H54 (cell line): ENCODE data around the gene NFKBIE.

ENCODE experiments used
- DNase-seq: peaks from one replicate; pipeline ENCODE4 v3.0.0; 2011; ENCODE audit warnings: low spot score, mixed read lengths; ENCODE audit not compliant: insufficient read length
- FAIRE-seq: peaks from 3 replicates; lab custom pipeline; 2011; peaks lifted over from hg19 to GRCh38; lab: Jason Lieb, UNC
- POLR2A ChIP-seq: IDR thresholded peaks from 2 replicates; pipeline ENCODE4 v1.6.1; 2011; ENCODE audit warnings: low read depth, mild to moderate bottlenecking, low read length

Gene NFKBIE

GRCh38 chr6:44302856-44303255 is 37.5 kb upstream of the NFKBIE start:
- no peak for DNase-seq
- no peak for TF ChIP-seq POLR2A
- FAIRE-seq = no peak

- FAIRE-seq (no peak), DNase-seq (no peak)
- no peak for TF ChIP-seq POLR2A
Measured at GRCh38 chr6:44301782-44302564, 36.6 kb upstream of the NFKBIE start.

DNA sequence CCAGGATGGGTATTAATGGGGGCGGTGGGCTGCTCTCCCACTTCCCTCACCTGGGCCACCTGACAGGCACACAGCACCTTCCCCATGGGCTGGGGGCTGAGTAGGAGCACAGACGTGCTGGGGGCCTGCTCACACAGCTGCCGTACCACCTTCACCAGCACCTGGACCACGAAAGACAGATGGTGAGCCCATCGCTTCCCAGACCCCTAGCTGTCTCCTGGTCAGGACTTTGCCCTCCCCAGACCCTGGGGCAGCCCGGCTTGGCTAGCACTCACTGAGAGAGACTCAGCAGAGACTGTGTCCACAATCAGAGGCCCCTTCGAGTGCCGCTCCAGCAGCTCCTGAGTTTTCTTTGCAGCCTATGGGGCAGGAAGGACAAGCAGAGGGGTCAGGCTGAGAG is 35.8 kb upstream of the NFKBIE start:
- DNase-seq (no peak), FAIRE-seq (no peak)
- TF ChIP-seq POLR2A = no peak

DNA sequence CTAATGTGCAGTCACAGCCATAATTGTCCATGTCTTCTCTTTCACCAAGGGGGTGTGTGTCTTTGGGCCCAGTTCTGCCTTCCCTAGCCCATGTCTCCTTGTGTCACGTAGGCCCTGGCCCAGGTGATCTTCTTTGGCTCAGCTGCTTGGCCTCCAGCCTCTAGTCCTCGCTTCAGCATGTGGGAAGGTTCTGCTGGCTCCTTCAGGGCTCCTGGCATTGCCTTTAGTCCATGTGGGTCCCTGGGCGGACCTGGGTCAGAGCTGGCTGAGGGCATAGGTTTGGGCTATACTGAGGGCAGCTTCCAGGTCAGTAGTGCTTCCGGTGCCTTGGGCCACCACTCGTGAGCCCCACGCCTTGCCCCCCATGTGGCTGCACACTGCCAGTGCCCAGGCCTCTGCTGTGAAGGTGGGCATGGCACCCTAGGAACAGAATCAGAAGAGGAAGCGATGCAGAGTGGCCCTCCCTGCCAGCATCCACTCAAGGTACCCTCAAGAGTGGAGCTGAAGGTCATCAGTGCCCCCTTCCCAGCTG is 35.0 kb upstream of the NFKBIE start:
- no peak for TF ChIP-seq POLR2A
- FAIRE-seq (no peak), DNase-seq (no peak)

GRCh38 chr6:44298864-44299263 is 33.5 kb upstream of the NFKBIE start:
- FAIRE-seq = no peak
- no peak for DNase-seq
- TF ChIP-seq POLR2A = no peak

DNA sequence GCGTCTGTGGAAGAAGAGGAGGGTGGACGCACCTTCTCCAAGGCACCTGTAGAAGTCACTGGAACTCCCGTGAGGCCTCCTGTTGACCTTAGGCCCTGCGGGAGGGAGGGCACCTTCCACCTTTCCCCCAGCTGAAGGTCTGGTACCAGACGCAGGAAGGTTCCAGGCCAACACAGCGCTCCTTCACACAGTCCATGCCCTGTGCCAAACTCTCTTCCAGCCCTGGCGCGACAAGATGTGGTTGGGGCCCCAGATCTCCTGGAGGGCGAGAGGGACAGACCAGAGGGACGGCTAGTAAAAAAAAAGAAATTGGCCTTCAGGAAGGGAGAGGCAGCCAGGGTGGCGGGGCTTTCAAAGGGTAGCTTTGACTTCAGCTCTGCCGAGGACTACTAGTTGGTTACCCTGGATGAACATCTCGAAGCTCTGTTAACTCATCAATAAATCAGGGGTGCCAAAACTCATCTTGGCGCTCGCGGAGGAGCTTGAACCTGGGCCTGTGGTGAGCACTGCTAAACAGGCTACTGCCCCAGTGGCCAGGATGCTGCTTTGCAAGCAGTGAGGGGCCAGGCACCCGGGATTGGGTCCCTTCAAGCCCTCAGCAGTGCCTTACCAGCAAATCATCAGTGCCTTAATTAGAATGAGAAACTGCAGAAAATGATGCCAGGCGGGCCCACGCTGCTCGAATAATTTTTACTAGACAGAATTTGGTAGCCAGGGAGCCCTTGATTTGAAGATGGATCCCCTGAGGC is 32.9 kb upstream of the NFKBIE start:
- DNase-seq (no peak), FAIRE-seq (no peak)
- TF ChIP-seq POLR2A = no peak

DNA sequence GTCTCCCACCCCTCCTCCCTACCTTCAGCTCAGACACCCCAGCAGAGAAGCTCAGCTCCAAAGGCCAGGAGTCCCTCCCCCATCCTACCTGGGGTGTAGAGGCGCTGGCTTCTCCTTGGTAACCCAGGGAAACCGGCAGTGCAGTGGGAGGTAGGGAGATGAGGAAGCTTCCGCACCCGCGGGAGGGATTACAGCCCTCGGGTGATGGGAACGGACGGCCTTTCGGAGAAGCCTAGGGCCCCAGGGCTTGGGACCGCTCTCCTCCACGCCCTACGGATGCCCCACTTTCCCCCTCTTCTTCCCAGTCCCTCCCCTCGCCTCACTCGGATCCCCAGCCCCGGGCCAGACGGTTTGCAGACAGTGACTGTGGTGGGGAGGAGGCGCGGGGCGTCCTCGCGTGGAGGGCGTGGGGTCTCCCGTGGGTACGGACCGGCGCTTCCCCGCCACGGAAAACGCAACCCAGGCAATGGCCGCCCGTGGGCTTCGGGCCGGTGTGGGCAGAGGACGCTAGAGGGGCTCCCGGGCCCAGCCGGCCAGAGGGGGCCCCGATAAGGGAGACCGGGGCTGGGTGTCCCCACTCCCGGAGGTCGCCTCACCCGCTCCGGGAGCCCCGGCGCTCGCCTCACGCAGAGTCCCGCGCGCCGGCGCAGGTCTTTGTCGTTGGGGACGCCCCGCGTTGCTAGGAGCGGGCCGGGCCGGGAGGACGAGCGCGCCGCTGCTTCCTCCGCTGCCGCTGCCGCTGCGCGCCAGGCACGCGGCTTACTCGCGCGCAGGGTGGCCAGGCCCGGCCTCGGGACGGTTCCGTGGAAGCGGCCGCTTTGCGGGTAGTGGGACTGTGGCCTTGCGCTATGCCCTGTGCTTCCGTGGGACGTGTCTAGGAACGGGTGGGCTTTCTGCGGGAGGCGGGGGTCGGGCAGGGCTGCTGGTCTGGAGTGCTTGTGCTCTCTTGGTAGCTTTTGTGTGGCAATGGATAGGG is 32.0 kb upstream of the NFKBIE start:
- TF ChIP-seq POLR2A = no peak
- FAIRE-seq = no peak
- no peak for DNase-seq

GRCh38 chr6:44294832-44295791 is 29.8 kb upstream of the NFKBIE start:
- no peak for TF ChIP-seq POLR2A
- no peak for FAIRE-seq
- DNase-seq = no peak

DNA sequence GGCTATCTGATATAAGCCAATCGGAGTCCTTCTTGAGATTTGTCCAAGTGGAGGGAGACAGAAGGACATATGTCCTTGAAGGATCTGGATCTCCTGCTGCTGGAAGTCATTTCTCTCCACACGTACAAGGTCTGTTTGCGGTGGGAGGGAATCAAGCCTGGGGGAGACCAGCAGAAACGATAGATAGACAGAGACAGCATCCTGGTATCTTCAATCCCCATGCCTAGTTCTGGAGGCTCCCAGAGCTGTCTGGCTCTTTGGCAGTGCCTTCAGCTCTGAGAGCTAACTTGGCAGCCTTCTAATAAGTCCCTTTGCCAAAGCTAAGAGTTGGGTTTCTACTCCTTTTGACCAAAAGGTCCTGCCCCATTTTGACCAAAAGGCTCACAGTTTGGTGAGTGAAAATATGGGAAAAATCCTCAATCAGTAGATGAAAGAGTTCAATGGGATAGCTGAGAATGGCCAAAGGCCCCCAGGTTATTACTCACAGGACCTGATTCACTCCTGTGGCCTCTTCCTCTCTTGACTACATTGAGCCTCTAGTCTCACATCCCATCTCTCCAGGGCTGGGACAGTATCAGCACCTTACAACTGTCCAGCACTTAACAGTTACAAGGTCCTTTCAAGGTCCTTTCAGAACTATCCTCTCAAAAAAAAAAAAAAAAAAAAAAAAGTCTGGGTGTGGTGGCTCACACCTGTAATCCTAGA is 27.5 kb upstream of the NFKBIE start:
- no peak for DNase-seq
- TF ChIP-seq POLR2A = no peak
- no peak for FAIRE-seq

DNA sequence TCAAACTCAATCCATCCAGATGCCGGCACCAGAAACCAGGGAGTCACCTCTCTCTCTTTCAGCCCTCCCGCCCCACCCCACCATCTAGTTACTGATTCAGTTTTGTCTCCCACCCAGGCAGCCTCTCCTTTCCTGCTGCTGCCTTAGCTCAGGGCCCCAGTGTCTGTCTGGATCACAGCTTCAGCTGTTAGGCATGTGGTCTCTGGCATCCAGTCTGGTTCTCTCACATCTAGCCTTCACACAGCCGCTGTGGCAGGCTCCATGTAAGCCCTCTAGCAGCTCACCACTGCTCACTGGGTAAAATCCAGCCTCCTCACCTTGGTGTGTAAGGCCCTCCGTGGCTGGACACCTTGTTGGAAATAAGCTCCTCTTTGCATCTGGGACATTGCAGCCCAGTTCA is 26.5 kb upstream of the NFKBIE start:
- DNase-seq (no peak), FAIRE-seq (no peak)
- TF ChIP-seq POLR2A = no peak

GRCh38 chr6:44289726-44290260 is 24.4 kb upstream of the NFKBIE start:
- FAIRE-seq (no peak), DNase-seq (no peak)
- TF ChIP-seq POLR2A = no peak

DNA sequence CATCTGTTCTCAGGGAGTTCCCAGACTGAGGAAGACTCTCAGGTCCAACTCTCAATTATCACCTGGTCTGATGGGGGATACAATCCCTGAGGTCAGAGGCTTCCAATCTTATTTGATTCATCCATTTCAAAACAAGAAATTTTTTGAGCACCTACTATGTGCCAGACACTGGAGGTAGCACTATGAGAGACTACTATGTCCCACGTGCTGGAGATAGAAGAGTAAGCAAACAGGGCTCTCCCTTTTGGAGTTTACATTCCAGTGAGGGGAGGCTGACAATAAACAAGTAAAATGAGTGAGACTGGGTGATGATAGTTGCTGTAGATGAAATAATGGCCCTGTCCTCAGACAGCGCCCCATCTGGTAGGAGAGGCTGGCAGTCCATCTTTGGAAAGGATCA is 21.4 kb upstream of the NFKBIE start:
- FAIRE-seq (no peak), DNase-seq (no peak)
- no peak for TF ChIP-seq POLR2A
